Fibroblast of lung (primary cell): ENCODE data around the gene NDUFS2. TPM values are rescaled to one million over a fixed set of nuclear protein-coding genes. Genes with fewer than 3 reads are reported as not detected.

ENCODE experiments used
- DNase-seq, 2 donors: peaks; one replicate each; pipeline versions ENCODE4 v3.0.0 to v3.0.0-alpha.2; 2010; ENCODE audit warnings: low read depth in 2 of 2
- H2AFZ ChIP-seq: 2 replicates; pipeline ENCODE4 v1.5.1; 2012; ENCODE audit warnings: low read length, control low read depth, inconsistent platforms
- H3K27ac ChIP-seq: 2 replicates; pipeline ENCODE4 v1.5.1; 2011; ENCODE audit warnings: low read length, control low read depth; ENCODE audit not compliant: insufficient read depth
- H3K27me3 ChIP-seq: 2 replicates; pipeline ENCODE4 v1.5.1; 2011; ENCODE audit warnings: mild to moderate bottlenecking, low read length; ENCODE audit not compliant: control insufficient read depth, insufficient read depth
- H3K36me3 ChIP-seq: 2 replicates; pipeline ENCODE4 v1.5.1; 2011; ENCODE audit warnings: low read length; ENCODE audit not compliant: control insufficient read depth, insufficient read depth
- H3K4me1 ChIP-seq: 2 replicates; pipeline ENCODE4 v1.5.1; 2011; ENCODE audit warnings: low read length; ENCODE audit not compliant: control insufficient read depth, insufficient read depth; ENCODE audit errors: extremely low read depth
- H3K4me2 ChIP-seq: 2 replicates; pipeline ENCODE4 v1.5.1; 2011; ENCODE audit warnings: low read length, control low read depth; ENCODE audit not compliant: insufficient read depth; ENCODE audit errors: extremely low read depth
- H3K4me3 ChIP-seq, 4 experiments: fragments of 200-600 bp in 1 of 4; sonication (generic) in 1 of 4; replicated peaks in 1 of 4; 2 replicates each; pipeline ENCODE4 v1.5.1; 2011 to 2016; ENCODE audit warnings: low read length in 4 of 4, low read depth in 3 of 4, mild to moderate bottlenecking in 3 of 4, control low read depth in 2 of 4, inconsistent platforms in 1 of 4, mixed read lengths in 1 of 4; ENCODE audit not compliant: insufficient read depth in 1 of 4; ENCODE audit errors: control extremely low read depth in 1 of 4
- H3K79me2 ChIP-seq: 2 replicates; pipeline ENCODE4 v1.5.1; 2012; ENCODE audit warnings: mild to moderate bottlenecking, low read length, inconsistent platforms; ENCODE audit not compliant: control insufficient read depth, insufficient read depth
- H3K9ac ChIP-seq: 2 replicates; pipeline ENCODE4 v1.5.1; 2011; ENCODE audit warnings: mild to moderate bottlenecking, low read length, control low read depth; ENCODE audit not compliant: insufficient read depth
- H3K9me3 ChIP-seq: 2 replicates; pipeline ENCODE4 v1.5.1; 2012; ENCODE audit warnings: low read depth, low read length; ENCODE audit not compliant: control insufficient read depth, insufficient read depth
- H4K20me1 ChIP-seq: 2 replicates; pipeline ENCODE4 v1.5.1; 2011; ENCODE audit warnings: low read length; ENCODE audit not compliant: control insufficient read depth, insufficient read depth; ENCODE audit errors: extremely low read depth
- CTCF ChIP-seq, 2 donors: IDR thresholded peaks in 1 of 2; conservative IDR thresholded peaks in 1 of 2; 1 replicate in 1 of 2; 2 replicates in 1 of 2; pipeline ENCODE4 v1.5.1; 2011 to 2012; ENCODE audit warnings: low read length in 2 of 2, control low read depth in 1 of 2, inconsistent platforms in 1 of 2, low read depth in 1 of 2, mild to moderate bottlenecking in 1 of 2
- EZH2 ChIP-seq: IDR thresholded peaks from 2 replicates; pipeline ENCODE4 v1.5.1; 2012; ENCODE audit warnings: low read length, control low read depth, mild to moderate bottlenecking; ENCODE audit errors: missing control alignments
- polyA plus RNA-seq, 2 donors: library from polyadenylated mRNA; depleted of rRNA in 1 of 2; stranded (reverse) in 1 of 2; unstranded in 1 of 2; fragments of >200 nt; gene quantifications; 2 replicates each; pipeline ENCODE4 v1.2.1, GENCODE V29; 2011 to 2012; ENCODE audit warnings: missing spikeins in 1 of 2
- total RNA-seq: library from RNA; depleted of rRNA; stranded (reverse); fragments of >200 nt; gene quantifications from 2 replicates; pipeline ENCODE4 v1.2.1, GENCODE V29; 2014

Gene NDUFS2
- total and polyA plus RNA-seq, 2 donors (not counting 1 experiment from before 2014, with no cell fraction given), result 135 to 194 TPM

- Histone ChIP-seq H3K36me3 (peaks cover 9% of the 10 kb centered on the region), H3K4me1 (peaks cover 51% of the 10 kb centered on the region), H3K4me3 (peak overlapping the region; percentile 34 to 55 (median 44)), H3K27ac (peak overlapping the region; percentile 95), H3K79me2 (peaks cover 15% of the 10 kb centered on the region), H3K27me3 (no peaks in the 10 kb centered on the region), H4K20me1 (no peaks in the 10 kb centered on the region), H3K9me3 (no peaks in the 10 kb centered on the region), H2AFZ (peak overlapping the region; percentile 58), H3K9ac (peak overlapping the region; percentile 70), H3K4me2 (peak overlapping the region; percentile 97)
- no peak for DNase-seq
- TF ChIP-seq CTCF (conservative IDR thresholded peaks at IDR 0.05 in 1 of 2, IDR thresholded peaks at IDR 0.05 in 1 of 2; ENCODE audit: low read depth in 1 of 2, low read length in 2 of 2) (no peak), EZH2 (no peak)
Observed at GRCh38 chr1:161197560-161198193, 4.5 kb upstream of the NDUFS2 start.

DNA sequence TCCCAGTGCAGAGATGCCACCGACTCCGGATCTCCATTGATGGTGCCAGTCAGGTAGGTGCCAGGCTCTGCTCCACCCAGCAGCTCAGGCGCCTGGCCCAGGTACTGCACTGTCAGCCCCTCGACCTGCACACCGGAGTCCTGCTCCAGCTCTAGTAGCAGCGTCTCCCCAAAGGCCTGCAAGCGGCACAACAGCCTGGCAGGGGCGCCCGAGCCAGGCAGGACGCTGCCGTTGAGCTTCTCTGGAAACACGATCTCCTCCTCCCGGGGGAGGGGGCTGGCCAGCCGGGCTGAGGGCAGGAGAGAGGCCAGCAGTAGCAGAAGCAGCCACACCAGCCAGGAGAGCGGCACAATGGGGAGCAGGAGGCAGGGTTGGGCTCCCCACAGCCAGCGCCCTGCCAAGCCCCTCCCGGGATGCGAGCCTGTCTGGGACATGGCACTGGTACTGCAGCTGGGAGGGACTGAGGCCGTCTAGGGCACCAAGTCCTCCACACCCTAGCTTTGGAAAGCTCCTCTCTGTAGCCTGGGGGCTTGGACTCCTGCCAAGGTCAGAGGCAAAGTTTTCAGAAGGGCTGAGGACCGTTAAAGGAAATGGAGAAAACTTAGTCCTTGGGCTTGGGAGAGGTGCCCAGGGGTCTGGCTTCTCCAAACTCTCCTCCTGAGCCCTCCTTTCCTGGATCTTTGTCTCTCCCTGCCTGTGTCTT lies 3.8 kb upstream of the NDUFS2 start:
- Histone ChIP-seq H4K20me1 (no peaks in the 10 kb centered on the region), H3K27me3 (no peaks in the 10 kb centered on the region), H3K79me2 (peaks cover 22% of the 10 kb centered on the region), H3K9ac (peak overlapping the region; percentile 70), H3K4me3 (peak overlapping the region; percentile 34 to 55 (median 44)), H3K9me3 (no peaks in the 10 kb centered on the region), H3K36me3 (peaks cover 7% of the 10 kb centered on the region), H3K4me1 (peaks cover 51% of the 10 kb centered on the region), H2AFZ (no peak overlapping the region), H3K27ac (peak overlapping the region; percentile 95), H3K4me2 (peak overlapping the region; percentile 97)
- DNase-seq, result peak in 1 of 2 donors; percentile 44
- TF ChIP-seq CTCF (conservative IDR thresholded peaks at IDR 0.05 in 1 of 2, IDR thresholded peaks at IDR 0.05 in 1 of 2; ENCODE audit: low read depth in 1 of 2, low read length in 2 of 2) (peak in 1 of 2 donors; percentile 11), EZH2 (no peak)

- peak; percentile 42 to 84 for DNase-seq
- Histone ChIP-seq H3K27me3 (no peaks in the 10 kb centered on the region), H3K9ac (peak within 1 kb of the TSS; percentile 70), H3K9me3 (no peaks in the 10 kb centered on the region), H3K27ac (peak within 1 kb of the TSS; percentile 95), H3K36me3 (peaks cover 2% of the 10 kb centered on the region), H3K4me3 (peak within 1 kb of the TSS; percentile 34 to 55 (median 44)), H4K20me1 (no peaks in the 10 kb centered on the region), H3K79me2 (peaks cover 28% of the 10 kb centered on the region), H3K4me2 (peak within 1 kb of the TSS; percentile 97), H2AFZ (peak within 1 kb of the TSS; percentile 2), H3K4me1 (peaks cover 51% of the 10 kb centered on the region)
- TF ChIP-seq EZH2 (no peak), CTCF (conservative IDR thresholded peaks at IDR 0.05 in 1 of 2, IDR thresholded peaks at IDR 0.05 in 1 of 2; ENCODE audit: low read depth in 1 of 2, low read length in 2 of 2) (no peak)
Observed at GRCh38 chr1:161198897-161199431, 3.2 kb upstream of the NDUFS2 start, which contains the start of gene ADAMTS4. ADAMTS4 (minus strand) TSS chr1:161199054; CDS start chr1:161198627, 427 bp downstream.
